Progenitor cell of endocrine pancreas (in vitro differentiated cells): ENCODE measurements around the gene ASB13. TPM values are rescaled to one million over a fixed set of nuclear protein-coding genes. Genes with fewer than 3 reads are reported as not detected.

Experiments
- DNase-seq: peaks from one replicate; pipeline ENCODE4 v3.0.0; 2021; ENCODE audit warnings: low spot score; ENCODE audit not compliant: unreplicated experiment
- H3K27ac Mint-ChIP-seq: 2 replicates; pipeline ENCODE4 v1.8.0; 2021; ENCODE audit warnings: mild to moderate bottlenecking, moderate library complexity, mixed read lengths
- H3K27me3 Mint-ChIP-seq: 2 replicates; pipeline ENCODE4 v1.8.0; 2021; ENCODE audit warnings: mixed read lengths
- H3K36me3 Mint-ChIP-seq: 2 replicates; pipeline ENCODE4 v1.8.0; 2022; ENCODE audit warnings: mixed read lengths; ENCODE audit not compliant: insufficient read depth
- H3K4me1 Mint-ChIP-seq: 2 replicates; pipeline ENCODE4 v1.8.0; 2021; ENCODE audit warnings: low read depth, mixed read lengths
- H3K4me3 Mint-ChIP-seq: 2 replicates; pipeline ENCODE4 v1.8.0; 2021; ENCODE audit warnings: low read depth, mild to moderate bottlenecking, moderate library complexity, mixed read lengths
- H3K9me3 Mint-ChIP-seq: 2 replicates; pipeline ENCODE4 v1.8.0; 2021; ENCODE audit warnings: low read depth, mixed read lengths
- CTCF ChIP-seq: fragments of 200-600 bp; sonication (generic); IDR thresholded peaks from one replicate; pipeline ENCODE4 v1.5.0; 2021; ENCODE audit warnings: antibody characterized with exemption, mild to moderate bottlenecking; ENCODE audit not compliant: unreplicated experiment
- total RNA-seq: library from RNA; stranded (reverse); gene quantifications from 2 replicates; pipeline ENCODE4 v1.2.1, GENCODE V29; 2021

The ASB13 gene
- total RNA-seq, 1 donor from 2014 or later, result 11.1 TPM

- DNase-seq, result no peak
- Mint-ChIP-seq H3K27me3 (no peaks in the 10 kb centered on the region), H3K27ac (no peak overlapping the region)
These were observed 15.6 kb downstream of the ASB13 start for GRCh38 chr10:5650664-5651387.

GRCh38 chr10:5649746-5650145 is 16.6 kb downstream of the ASB13 start:
- DNase-seq, result no peak
- Mint-ChIP-seq H3K36me3 (peaks cover 15% of the 10 kb centered on the region), H3K4me3 (no peak overlapping the region), H3K27ac (peak overlapping the region; percentile 50), H3K4me1 (peaks cover 7% of the 10 kb centered on the region), H3K27me3 (no peaks in the 10 kb centered on the region), H3K9me3 (no peaks in the 10 kb centered on the region)
- no peak for TF ChIP-seq CTCF

More at GRCh38 chr10:5650664-5651387, 15.6 kb downstream of the ASB13 start:
- Mint-ChIP-seq H3K9me3 (no peaks in the 10 kb centered on the region), H3K4me1 (peaks cover 2% of the 10 kb centered on the region), H3K4me3 (no peak overlapping the region), H3K36me3 (peaks cover 14% of the 10 kb centered on the region)
- TF ChIP-seq CTCF, result no peak

GRCh38 chr10:5648494-5649457 is 17.6 kb downstream of the ASB13 start:
- Mint-ChIP-seq H3K4me1 (peaks cover 7% of the 10 kb centered on the region), H3K27me3 (no peaks in the 10 kb centered on the region), H3K4me3 (no peak overlapping the region), H3K9me3 (no peaks in the 10 kb centered on the region), H3K27ac (peak overlapping the region; percentile 77), H3K36me3 (peaks cover 18% of the 10 kb centered on the region)
- TF ChIP-seq CTCF, result no peak
- DNase-seq, result no peak

- no peaks in the 10 kb centered on the region for H3K27me3 Mint-ChIP-seq
- DNase-seq, result no peak
- H3K27ac Mint-ChIP-seq, result no peak overlapping the region
These were observed 18.7 kb downstream of the ASB13 start for GRCh38 chr10:5647507-5648240.

More at GRCh38 chr10:5647507-5648240, 18.7 kb downstream of the ASB13 start:
- peaks cover 22% of the 10 kb centered on the region for H3K36me3 Mint-ChIP-seq
- peaks cover 7% of the 10 kb centered on the region for H3K4me1 Mint-ChIP-seq
- H3K4me3 Mint-ChIP-seq, result no peak overlapping the region
- no peaks in the 10 kb centered on the region for H3K9me3 Mint-ChIP-seq
- TF ChIP-seq CTCF, result no peak
